Activated CD4-positive, alpha-beta T cell treated with anti-CD3 and anti-CD28 coated beads for 48 hours (primary cell): ENCODE results near the gene FAM219A.
"Not testable (repeated sequence)": the region's sequence is repeated elsewhere in the genome, so short reads cannot be mapped to it uniquely, and the experiment has no call there.

Source experiments
- DNase-seq: peaks from one replicate; pipeline ENCODE4 v3.0.0-alpha.2; 2020

Gene FAM219A

GRCh38 chr9:34374339-34374738 lies 84.0 kb downstream of the FAM219A start:
- no peak for DNase-seq

- no peak for DNase-seq
Observed at GRCh38 chr9:34373749-34374148, 84.6 kb downstream of the FAM219A start.

GRCh38 chr9:34372467-34373011 lies 85.8 kb downstream of the FAM219A start:
- no peak for DNase-seq

GRCh38 chr9:34371886-34372466 lies 86.4 kb downstream of the FAM219A start:
- no peak for DNase-seq

GRCh38 chr9:34370970-34371880 lies 87.1 kb downstream of the FAM219A start:
- DNase-seq, result no peak

- DNase-seq, result no peak
Observed at GRCh38 chr9:34370335-34370969, 87.9 kb downstream of the FAM219A start.

GRCh38 chr9:34369636-34370035 lies 88.7 kb downstream of the FAM219A start:
- DNase-seq, result no peak

GRCh38 chr9:34368796-34369195 lies 89.6 kb downstream of the FAM219A start:
- not testable (repeated sequence) for DNase-seq

- DNase-seq, result not testable (repeated sequence)
Observed at GRCh38 chr9:34367751-34368410, 90.5 kb downstream of the FAM219A start.

- DNase-seq, result no peak
Observed at GRCh38 chr9:34366365-34366764, 92.0 kb downstream of the FAM219A start.

- no peak for DNase-seq
Observed at GRCh38 chr9:34365282-34365681, 93.1 kb downstream of the FAM219A start.

- DNase-seq, result no peak
Observed at GRCh38 chr9:34363619-34364351, 94.6 kb downstream of the FAM219A start.

- DNase-seq, result no peak
Observed at GRCh38 chr9:34362614-34363214, 95.7 kb downstream of the FAM219A start.

- DNase-seq, result not testable (repeated sequence)
Observed at GRCh38 chr9:34352957-34353356, 105.4 kb downstream of the FAM219A start.

GRCh38 chr9:34352122-34352652 lies 106.2 kb downstream of the FAM219A start:
- DNase-seq, result not testable (repeated sequence)

GRCh38 chr9:34349324-34349723 lies 109.0 kb downstream of the FAM219A start:
- DNase-seq, result no peak
